Head of caudate nucleus (tissue), 42 donors: ENCODE measurements around the gene IKZF5.
A peak's percentile ranks its signal among the peaks of the same experiment; 100 is the strongest.

Experiments used
- DNase-seq, 42 donors: peaks; one replicate each; pipeline versions ENCODE4 v3.0.0 to v3.0.0-alpha.2; 2020 to 2021; ENCODE audit warnings: mixed read lengths in 7 of 42
- intact Hi-C: fragments of 100-400 bp; cut with DNase I; formaldehyde crosslinking; loops from one replicate; pipeline ENCODE4 v1.15.0; 2022

Gene IKZF5

GRCh38 chr10:122990278-122990677 lies 18.3 kb downstream of the IKZF5 start:
- intact Hi-C loops, result no loop called here
- DNase-seq, result no peak

- intact Hi-C loops, result no loop called here
- no peak for DNase-seq
Observed at GRCh38 chr10:122988501-122988900, 20.1 kb downstream of the IKZF5 start.

GRCh38 chr10:122986335-122986734 lies 22.3 kb downstream of the IKZF5 start:
- peak in 4 of 42 donors; percentile 14 to 56 (median 21) for DNase-seq

GRCh38 chr10:122984708-122985107 lies 23.9 kb downstream of the IKZF5 start:
- intact Hi-C loops, result no loop called here
- no peak for DNase-seq

More at GRCh38 chr10:122986335-122986734, 22.3 kb downstream of the IKZF5 start:
- intact Hi-C loops, result no loop called here

GRCh38 chr10:122983898-122984297 lies 24.7 kb downstream of the IKZF5 start:
- DNase-seq, result no peak
- intact Hi-C loops, result no loop called here

GRCh38 chr10:122981066-122981464 lies 27.5 kb downstream of the IKZF5 start:
- intact Hi-C loops, result no loop called here
- no peak for DNase-seq

GRCh38 chr10:122980209-122981065 lies 28.2 kb downstream of the IKZF5 start, which contains the start of gene PSTK:
Gene PSTK (plus strand): TSS chr10:122980401. CDS start chr10:122980480, 79 bp downstream.
- intact Hi-C loops, result loop anchor here (1.0 kb wide), 1 partner anchor 26 kb away; the partner anchor contains the start of gene C10orf88
- peak; percentile 77 to 95 (median 90) for DNase-seq

- intact Hi-C loops, result no loop called here
- no peak for DNase-seq
Observed at GRCh38 chr10:122974543-122975064, 34.0 kb downstream of the IKZF5 start.

GRCh38 chr10:122974023-122974422 lies 34.6 kb downstream of the IKZF5 start:
- DNase-seq, result no peak
- intact Hi-C loops, result no loop called here

GRCh38 chr10:122968698-122969097 lies 39.9 kb downstream of the IKZF5 start:
- no peak for DNase-seq
- intact Hi-C loops, result no loop called here

- no peak for DNase-seq
- intact Hi-C loops, result no loop called here
Observed at GRCh38 chr10:122966879-122967278, 41.7 kb downstream of the IKZF5 start.

- intact Hi-C loops, result no loop called here
- DNase-seq, result no peak
Observed at GRCh38 chr10:122962405-122962804, 46.2 kb downstream of the IKZF5 start.

- intact Hi-C loops, result no loop called here
- no peak for DNase-seq
Observed at GRCh38 chr10:122957474-122957873, 51.1 kb downstream of the IKZF5 start.

GRCh38 chr10:122955892-122956291 lies 52.7 kb downstream of the IKZF5 start:
- DNase-seq, result no peak
- intact Hi-C loops, result no loop called here

- peak in 10 of 42 donors; percentile 8 to 46 (median 18) for DNase-seq
- intact Hi-C loops, result loop anchor here (1.0 kb wide), 1 partner anchor 26 kb away; the partner anchor contains the start of gene PSTK
Observed at GRCh38 chr10:122954731-122955050, 53.9 kb downstream of the IKZF5 start.

GRCh38 chr10:122953902-122954730 lies 54.5 kb downstream of the IKZF5 start, which contains the start of gene C10orf88:
Gene C10orf88 (minus strand): TSS chr10:122954227. CDS start chr10:122954178, 49 bp downstream.
- intact Hi-C loops, result loop anchor here (1.0 kb wide), 1 partner anchor 26 kb away; the partner anchor contains the start of gene PSTK
- DNase-seq, result peak; percentile 94 to 99 (median 97)

- no peak for DNase-seq
- intact Hi-C loops, result no loop called here
Observed at GRCh38 chr10:122949296-122949695, 59.3 kb downstream of the IKZF5 start.
